ENCODE measurements around the gene NAXD.
"Not testable (repeated sequence)": the region's sequence is repeated elsewhere in the genome, so short reads cannot be mapped to it uniquely, and the experiment has no call there.

NAXD gene

DNA sequence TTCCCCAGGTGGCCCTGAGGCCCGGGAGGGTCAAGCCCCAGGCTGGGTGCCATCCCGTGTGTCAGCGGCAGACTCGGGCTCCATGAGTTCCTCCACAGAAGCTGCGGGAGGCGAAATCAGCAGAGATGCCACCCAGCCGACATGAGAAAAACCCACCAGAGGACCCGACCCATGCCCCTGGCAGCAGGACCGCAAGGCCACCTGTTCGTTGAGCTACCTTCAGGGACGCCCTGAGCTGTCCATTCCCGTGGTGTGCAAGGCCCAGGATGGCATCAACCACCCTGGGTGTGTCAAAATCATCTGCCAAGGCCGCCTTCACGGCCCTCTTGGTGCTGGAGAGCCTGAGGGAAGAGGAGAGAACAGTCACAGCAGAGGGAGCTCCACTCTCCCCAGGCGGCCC, 30.4 kb downstream of the NAXD start:
- DNase-seq = no peak

DNA sequence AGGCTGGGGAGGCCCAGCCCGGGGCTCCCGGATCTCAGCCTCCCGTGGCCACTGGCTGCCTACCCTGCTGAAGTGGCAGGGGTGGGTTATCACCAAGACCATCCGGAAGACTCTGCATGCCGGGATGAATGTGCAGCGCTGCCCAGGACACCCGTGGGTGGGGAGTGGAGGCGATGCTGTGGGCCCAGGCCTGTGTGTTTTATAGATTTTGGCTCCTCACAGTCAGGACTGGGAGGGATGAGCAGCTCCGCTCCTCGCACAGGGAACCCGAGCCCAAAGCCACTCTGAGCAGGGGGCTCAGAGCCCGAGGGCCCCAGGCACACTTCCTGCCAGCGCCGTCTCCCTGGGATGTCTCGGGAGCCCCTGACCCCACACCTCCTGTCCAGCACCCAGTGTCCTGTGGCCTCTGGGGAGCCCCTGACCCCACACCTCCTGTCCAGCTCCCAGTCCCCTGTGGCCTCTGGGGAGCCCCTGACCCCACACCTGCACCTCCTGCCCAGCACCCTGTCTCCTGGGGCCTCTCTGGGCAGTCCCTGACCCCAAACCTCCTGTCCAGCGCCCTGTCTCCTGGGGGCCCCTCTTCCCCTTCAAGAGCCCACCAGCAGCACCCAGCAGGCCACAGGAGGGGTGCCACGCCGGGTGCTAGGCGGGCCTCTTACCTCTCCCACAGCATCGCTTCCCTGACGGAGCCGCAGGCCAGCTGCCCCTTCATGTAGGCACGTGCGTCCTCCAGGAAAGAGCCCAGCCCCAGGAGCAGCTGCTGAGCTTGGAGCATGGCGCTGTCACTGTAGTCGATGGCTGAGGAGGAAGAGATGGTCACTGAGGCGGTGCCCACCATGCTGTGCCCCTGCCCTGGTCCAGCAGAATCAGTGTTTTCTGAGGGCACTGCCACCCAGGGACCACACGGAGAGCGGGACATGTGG, 31.4 kb downstream of the NAXD start:
- DNase-seq = no peak

DNA sequence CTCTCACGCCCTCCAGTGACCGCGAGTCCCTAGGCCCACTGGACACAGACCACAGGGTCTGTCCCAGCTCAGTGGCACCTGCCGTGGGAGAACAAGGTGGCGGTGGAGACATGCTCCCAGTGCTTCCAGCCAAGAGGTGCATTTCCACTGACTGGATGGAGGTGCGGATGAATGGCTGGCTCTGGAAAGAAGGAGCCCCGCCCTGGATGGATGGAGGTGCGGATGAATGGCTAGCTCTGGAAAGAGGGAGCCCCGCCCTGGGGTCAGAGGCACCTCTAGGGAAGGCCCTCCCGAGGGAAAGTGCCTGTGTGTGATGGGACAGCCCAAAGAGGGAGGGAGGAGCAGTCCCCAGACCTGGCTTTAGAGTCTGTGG, 32.0 kb downstream of the NAXD start:
- no peak for DNase-seq

DNA sequence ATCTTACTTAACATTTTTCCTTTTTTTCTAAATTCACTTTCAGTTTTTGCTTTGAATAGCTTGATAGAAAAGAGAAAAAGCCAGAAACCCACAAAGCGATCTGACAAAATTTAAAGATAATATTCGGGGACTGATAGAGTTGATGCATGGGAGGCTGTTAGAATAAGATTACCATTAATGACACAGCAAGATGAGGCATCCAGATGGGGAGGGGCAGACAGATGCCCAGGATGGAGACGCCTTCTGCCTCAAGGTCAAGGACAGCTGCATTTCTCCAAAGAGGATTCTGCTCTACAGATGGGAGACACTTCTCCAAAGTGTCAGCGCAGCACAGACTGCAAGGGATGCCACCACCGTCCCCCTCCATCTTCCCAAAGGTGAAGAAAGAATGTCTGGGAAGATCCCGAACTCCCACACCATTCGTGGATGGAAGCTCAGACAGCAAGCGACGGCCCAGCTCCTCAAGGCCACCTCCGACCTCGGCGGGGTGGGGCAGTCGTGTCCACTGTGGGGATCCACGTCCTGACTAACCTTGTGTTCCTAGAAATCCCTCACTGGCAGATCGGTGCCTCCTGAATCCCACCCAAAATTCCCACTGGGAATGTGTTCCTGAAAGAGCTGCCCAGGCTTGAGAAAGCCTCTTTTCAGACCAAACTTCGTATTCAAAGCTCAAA, 32.9 kb downstream of the NAXD start:
- DNase-seq = no peak

DNA sequence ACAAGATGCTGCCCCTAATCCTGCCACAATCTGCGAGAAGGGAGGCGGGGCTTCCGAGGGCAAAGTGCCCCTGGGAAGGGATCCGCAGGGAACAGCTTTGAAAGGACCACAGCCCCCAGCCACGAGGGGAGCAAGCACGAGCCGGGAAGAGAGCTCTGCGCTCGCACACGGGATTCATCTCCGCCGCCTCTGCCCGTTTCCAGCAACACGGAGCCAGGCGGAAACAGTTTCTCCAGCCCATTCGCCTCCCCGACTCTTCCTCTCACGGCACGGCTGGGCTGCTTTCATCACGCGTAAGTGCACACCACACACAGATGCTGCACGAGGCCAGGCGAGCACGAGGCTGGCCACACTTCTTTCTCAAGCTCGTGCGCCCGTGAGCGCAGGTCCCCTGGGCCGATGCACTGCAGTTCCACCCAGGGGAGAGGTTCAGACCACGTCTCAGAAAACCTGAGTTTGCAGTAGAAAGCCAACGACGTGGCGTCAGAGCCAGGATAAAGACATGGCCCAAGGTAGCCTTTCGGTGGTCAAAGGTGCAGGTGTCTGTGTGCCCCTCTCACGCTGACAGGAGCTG, 33.6 kb downstream of the NAXD start:
- no peak for DNase-seq

DNA sequence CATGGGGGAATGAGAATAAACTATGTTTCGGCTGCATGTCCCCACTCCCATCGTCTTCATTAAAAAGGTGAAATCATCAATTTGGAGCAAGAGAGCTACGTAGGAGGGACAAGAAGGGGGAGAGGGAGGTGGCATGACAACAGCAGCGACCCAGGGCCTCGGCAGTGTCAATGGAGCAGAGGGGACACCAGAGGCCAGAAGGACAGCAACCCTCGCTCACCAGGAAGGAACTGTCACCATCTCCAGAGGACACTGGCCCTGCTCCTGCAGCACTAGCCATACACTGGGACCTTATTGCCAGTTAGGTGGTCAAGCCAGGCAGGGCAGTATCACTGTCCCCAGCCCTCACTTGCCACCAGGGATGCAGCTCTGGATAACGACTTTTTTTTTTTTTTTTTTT, 34.2 kb downstream of the NAXD start:
- DNase-seq = no peak

DNA sequence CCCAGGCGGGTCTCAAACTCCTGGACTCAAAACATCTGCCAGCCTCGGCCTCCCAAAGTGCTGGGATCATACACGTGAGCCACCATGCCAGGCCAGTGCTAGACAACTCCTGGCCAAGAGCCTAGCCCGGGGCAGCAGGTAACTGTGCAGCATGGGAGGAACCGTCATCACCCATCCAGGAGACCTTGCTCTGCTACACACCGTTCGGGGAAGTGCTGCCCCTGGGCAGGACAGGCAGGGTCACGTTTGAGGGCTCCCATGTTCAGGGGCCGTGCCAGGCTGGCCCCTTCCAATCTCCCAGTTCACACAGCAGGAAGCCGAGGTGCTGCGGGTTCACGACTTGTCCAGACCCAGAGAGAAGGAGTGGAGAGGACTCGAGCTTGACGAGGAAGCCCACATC, 35.1 kb downstream of the NAXD start:
- no peak for DNase-seq

DNA sequence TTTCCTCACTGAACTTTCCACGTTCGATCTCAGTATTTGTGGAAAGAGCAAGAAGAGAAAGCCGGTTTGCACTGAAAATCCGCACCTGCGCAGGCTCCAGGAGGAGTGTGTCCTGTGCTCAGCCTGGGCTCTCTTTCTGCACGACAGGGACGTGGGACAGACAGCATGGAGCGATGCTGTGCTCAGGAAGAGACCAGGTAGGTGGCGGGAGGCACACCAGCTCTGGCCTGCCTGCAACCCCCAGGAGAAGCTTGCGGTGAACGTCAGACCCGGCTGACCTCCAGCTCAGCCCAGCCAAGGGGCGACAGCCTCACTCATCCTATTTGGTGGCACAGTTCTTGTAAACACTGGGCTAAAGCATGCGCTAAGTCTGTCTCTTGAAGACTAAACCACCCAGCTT, 35.9 kb downstream of the NAXD start:
- no peak for DNase-seq

DNA sequence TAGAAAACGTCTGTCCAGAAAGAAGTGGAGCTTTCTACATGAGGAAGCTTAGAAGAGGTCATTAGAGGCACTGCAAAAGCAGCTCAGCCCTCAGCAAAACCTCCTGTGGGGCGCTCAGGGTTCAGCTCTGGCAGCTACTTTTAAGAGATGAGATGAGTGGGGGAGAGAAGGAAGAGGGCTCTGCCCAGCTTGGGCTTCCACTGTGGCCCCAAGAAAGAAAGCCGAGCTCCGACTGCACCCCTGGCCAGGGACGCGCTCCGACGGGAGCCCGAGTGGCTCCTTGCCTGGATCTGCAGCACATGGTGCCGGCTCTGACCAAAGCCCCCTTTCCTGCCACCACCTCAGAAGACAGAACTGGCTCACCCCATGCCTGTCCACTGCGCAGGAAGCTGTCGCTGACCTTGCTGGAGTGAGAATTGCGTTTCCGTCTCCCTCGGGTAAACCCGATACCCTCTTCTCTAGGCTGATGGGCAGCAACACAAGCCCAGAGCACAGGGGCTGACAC, 36.4 kb downstream of the NAXD start:
- DNase-seq = no peak

DNA sequence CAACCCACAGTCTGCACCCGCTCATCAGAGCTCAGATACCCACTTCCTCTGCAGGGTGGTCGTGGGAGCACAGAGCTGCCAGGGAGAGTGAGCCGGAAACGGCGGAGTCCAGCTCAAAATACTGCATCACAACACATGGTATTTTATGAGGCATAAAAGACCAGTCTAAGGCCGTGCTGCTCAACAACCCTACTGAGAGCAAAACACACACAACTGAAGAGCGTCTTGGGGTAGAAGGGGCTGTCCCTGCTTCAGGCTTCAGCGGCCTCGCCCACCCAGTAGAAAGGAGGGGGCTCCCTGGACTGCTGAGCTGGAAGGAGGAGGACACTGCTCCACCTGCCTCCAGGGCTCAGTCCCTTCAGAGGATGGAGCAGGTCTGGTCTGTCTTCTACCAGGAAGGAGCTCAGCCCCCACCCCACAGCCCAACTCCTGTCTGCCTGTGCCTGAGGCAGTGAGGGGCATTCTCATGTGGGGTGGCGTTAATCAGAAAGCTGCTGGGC, 36.9 kb downstream of the NAXD start:
- no peak for DNase-seq

DNA sequence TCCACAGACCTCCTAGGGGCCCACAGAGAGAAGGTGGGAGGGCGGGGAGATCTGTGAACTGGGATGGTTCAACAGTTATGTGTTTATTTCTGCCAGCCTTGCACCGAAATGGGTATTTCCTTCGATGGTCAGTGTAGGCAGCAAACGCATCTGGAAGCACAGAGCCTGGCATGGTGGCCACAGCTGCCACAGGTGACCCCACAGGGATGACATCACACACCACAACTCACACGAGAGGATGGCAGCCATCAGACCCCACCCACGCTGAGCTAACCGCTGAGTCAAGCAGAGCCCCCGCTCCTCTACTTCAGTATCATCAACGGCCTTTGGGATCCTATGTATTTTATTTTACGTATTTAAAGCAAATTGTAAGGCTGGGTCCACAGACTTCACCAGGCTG, 37.4 kb downstream of the NAXD start:
- no peak for DNase-seq

DNA sequence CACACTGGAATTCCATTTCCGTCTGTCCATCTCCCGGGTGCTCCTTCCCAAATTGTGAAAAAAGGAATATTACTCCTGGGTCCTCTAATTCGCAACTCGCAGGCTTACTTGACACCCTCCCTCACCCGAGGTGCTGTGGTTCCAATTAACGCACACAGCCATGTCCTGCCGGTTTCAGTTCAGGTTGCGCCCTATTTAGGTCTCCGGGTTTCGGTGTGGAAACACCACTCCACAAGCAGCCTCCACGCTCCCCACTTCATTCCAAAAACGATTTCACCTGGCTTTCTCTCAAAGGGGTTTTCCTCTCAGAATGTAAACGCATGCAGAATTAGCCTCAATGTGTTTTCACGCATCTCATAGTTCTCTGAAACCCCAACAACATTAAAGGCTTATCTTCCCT, 37.9 kb downstream of the NAXD start:
- DNase-seq = no peak

DNA sequence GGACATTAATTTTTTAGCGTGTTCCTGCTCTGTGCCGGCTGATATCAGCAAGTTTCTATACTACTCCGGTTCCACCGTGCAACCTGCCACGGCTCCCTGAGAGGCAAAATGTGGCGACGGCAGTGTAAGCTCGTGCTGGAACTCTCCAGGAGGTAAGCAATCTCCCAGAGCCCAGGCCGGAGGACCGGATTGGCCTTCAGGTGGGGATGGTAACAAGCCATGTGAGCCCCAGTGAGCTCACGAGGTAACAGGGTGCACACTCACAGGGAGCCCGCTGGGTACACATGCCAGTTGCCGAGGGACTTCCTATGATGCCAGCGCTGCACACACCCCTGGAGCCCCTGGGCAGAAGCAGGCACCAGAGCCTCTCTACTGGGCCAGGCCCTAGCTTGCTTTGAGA, 38.5 kb downstream of the NAXD start:
- DNase-seq = no peak

DNA sequence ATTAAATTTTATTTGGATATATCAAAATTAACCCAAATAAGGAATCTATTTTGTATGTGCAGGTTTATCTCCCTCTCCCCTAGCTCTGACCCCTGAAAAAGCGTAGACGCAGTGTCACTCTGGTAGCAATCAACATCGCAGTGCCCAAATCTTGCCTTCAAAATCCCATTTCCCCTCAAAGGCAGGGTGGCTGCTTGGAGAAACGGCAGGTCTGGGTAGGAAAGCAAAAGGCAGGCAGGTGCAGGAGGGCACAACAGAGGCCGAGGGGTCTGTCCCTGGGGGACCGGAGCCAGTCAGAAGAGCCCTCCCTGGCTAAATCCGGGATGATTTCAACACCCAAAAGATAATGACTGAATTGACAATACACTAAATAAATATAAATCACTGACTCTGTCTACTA, 41.9 kb downstream of the NAXD start:
- DNase-seq = no peak

DNA sequence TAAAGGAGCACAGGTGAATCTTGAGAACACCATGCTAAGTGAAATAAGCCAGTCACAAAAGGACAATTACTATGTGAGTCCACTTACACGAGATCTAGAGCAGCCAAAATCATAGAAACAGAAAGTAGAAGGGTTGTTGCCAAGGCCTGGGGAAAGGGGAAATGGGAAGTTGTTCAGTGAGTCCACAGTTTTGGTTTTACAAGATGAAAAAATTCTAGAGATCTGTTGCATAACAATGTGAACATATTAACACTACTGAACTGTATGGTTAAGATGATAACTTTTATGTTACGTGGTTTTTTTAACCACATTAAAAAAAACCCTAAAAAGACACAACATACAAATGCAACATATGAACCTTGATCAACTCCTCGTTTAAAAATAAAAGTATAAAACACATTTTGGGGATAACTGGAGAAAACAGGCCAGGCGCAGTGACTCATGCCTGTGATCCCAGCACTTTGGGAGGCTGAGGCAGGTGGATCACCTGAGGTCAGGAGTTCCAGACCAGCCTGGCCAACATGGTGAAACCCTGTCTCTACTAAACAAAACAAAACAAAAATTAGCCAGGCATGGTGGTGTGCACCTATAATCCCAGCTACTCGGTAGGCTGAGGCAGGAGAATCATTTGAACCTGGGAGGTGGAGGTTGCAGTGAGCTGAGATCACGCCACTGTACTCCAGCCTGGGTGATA, 43.0 kb downstream of the NAXD start:
- DNase-seq = not testable (repeated sequence)

DNA sequence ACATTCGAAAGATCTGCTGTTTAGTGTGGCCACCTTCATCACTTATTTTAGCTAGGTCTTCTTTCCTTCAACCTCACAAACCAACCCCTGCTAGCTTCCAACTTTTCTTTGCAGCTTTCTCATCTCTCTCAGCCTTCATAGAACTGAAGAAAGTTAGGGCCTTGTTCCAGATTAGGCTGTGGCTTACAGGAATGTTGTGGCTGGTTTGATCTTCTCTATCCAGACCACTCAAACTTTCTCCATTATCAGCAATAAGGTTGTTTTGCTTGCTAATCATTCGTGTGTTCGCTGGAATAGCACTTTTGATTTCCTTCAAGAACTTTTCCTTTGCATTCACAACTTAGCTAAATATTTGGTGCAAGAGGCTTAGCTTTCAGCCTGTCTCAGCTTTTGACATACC, 45.9 kb downstream of the NAXD start:
- DNase-seq = no peak

DNA sequence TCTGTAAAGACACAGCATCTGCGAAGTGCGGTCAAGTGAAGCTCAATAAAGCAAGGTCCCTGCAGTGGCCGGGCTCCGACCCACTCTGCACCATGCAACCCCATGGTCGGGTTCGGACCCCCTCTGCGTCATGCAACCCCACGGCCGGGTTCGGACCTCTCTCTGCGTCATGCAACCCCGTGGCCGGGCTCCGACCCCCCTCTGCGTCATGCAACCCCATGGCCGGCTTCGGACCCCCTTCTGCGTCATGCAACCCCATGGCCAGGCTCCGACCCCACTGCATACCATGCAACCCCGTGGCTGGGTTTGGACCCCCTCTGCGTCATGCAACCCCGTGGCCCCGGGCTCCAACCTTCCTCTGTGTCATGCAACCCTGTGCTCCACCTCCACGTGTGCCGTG, 46.7 kb downstream of the NAXD start:
- DNase-seq = no peak

DNA sequence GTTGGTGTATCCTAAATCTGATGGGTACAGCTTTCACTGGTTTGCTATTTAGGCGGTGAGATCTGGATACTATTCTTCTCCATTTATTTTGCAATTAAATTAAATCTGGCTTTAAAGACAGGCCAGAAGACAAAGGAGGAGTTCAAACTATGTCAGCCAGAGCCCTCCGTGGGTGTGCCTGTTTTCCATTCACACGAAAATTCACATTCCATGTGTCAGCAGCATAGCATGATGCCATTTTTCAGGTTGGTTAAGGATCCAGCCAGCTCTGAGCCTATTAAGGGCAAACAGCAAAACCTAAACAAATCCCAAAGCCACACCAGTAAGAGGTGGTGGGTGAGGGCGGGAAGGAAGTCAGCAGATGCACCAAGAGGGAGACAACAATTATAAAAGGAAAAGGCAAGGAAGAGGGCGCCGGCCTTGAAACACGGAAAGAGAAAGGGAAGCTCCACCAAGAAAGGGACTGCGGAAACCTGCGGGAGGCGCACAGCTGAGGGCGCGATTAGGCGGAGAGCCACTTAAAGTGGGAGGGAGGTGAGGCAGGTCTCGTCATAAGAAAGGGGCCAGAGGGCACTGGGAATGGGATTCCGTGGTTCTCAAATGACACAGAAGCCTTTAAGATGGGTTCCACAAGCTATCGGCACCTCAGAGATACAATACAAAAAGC, 47.6 kb downstream of the NAXD start:
- DNase-seq = no peak

DNA sequence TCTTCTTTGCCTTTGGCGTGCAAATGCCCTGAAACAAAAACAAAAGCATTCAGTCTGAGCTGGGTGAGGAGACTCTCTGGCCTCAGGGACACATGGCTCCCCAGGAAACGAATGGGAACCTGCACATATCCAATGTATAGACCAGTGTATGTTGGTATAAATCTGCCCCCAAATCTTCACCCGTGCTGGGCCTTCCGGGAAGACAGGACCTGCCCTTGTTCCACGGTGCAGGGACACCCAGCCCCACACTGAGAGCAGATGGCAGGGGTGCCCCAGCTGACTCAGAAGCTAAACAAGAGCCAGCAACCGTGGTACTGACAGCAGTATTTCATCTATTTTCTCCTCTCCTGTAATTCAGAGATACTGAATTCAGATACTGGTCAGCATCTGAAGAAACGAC, 48.1 kb downstream of the NAXD start:
- DNase-seq = no peak

DNA sequence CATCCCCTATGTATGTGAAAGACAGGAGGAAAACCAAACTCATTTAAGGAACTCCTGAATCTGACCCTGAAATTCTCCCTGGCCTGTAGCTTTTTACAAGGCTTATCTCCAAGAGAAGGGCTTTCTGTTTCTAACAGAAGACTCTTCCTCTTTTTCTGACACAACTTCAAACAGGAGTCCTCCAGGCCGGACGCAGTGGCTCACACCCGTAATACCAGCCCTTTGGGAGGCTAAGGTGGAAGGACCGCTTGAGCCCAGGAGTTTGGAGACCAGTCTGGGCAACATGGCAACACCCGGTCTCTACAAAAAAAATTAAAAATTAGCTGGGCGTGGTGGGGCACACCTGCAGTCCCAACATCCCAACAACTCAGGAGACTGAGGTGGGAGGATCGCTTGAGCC, 48.7 kb downstream of the NAXD start:
- DNase-seq = no peak

DNA sequence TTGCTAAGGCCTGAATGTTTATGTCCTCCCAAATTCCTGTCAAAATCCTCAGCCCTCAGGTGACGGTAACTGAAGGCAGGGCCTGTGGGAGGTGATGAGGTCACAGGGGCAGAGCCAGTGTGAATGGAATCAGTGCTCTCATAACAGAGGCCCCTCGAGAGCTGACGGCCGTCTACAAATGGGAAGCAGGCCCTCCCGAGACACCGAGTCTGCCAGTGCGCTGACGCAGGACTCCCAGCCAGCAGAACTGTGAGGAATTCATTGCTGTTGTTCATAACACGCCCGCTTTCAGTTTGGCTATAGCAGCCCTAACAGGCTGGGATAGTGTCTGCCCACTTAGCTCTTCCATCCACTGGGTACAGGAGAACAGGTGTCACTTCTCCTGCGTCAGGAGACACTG, 49.3 kb downstream of the NAXD start:
- DNase-seq = no peak

Measured in C1 segment of cervical spinal cord (tissue), 14 donors.